Testis (tissue), 3 donors: ENCODE results near the gene CCSER1. TPM values are rescaled to one million over a fixed set of nuclear protein-coding genes. Genes with fewer than 3 reads are reported as not detected.

Source experiments
- DNase-seq: peaks from one replicate; pipeline ENCODE4 v3.0.0-alpha.2; 2019
- H3K27ac ChIP-seq, 2 donors: fragments of 200-600 bp; sonication (generic); one replicate each; pipeline ENCODE4 v1.5.1; 2019
- H3K27me3 ChIP-seq: fragments of 200-600 bp; sonication (generic); one replicate; pipeline ENCODE4 v1.5.1; 2019
- H3K36me3 ChIP-seq: fragments of 200-600 bp; sonication (generic); one replicate; pipeline ENCODE4 v1.5.1; 2017; ENCODE audit warnings: low read depth; ENCODE audit errors: missing control alignments
- H3K4me1 ChIP-seq: fragments of 200-600 bp; sonication (generic); one replicate; pipeline ENCODE4 v1.5.1; 2019
- H3K4me3 ChIP-seq, 2 donors: fragments of 200-600 bp; sonication (generic); one replicate each; pipeline ENCODE4 v1.5.1; 2017 to 2019
- H3K9me3 ChIP-seq: fragments of 200-600 bp; sonication (generic); one replicate; pipeline ENCODE4 v1.5.1; 2017
- CTCF ChIP-seq, 3 experiments: fragments of 450-650 bp in 2 of 3; fragments of 200-600 bp in 1 of 3; sonication (generic) in 1 of 3; IDR thresholded peaks; one replicate each; pipeline ENCODE4 v1.5.1; 2016 to 2019; ENCODE audit warnings: antibody characterized with exemption in 3 of 3, mild to moderate bottlenecking in 2 of 3, moderate library complexity in 1 of 3
- POLR2A ChIP-seq: fragments of 450-650 bp; IDR thresholded peaks from one replicate; pipeline ENCODE4 v1.6.1; 2017; ENCODE audit warnings: antibody characterized with exemption, mild to moderate bottlenecking, moderate library complexity
- WGBS, 2 donors: methylation state at CpG; one replicate each; pipeline ENCODE4 v1.1.5; 2018; 5-methylcytosine and 5-hydroxymethylcytosine counted together
- intact Hi-C: fragments of 100-400 bp; cut with DNase I; formaldehyde crosslinking; loops from one replicate; pipeline ENCODE4 v1.15.1; 2023; ENCODE audit warnings: low total_unique reads
- polyA plus RNA-seq: library from polyadenylated mRNA; stranded (reverse); fragments of 350-450 nt; fragmentation: Illumina TruSeq; extraction: RNeasy Lipid Tissue Mini Kit (QIAGEN cat#74804); gene quantifications from one replicate; pipeline ENCODE4 v1.2.3, GENCODE V29; 2014; ENCODE audit warnings: low read depth, low replicate concordance; ENCODE audit not compliant: insufficient read depth
- total RNA-seq, 2 donors: library from RNA; depleted of rRNA; stranded (reverse); fragments of >200 nt; gene quantifications; one replicate each; pipeline ENCODE4 v1.2.3, GENCODE V29; 2016

Gene CCSER1
- total and polyA plus RNA-seq, 3 donors from 2014 or later = 20.2 to 105 (median 82.8) TPM

- Histone ChIP-seq H3K9me3 (no peaks in the 10 kb centered on the region), H3K36me3 (no peaks in the 10 kb centered on the region), H3K4me1 (no peaks in the 10 kb centered on the region), H3K27me3 (no peaks in the 10 kb centered on the region), H3K27ac (no peak overlapping the region), H3K4me3 (no peak overlapping the region)
- TF ChIP-seq POLR2A (no peak), CTCF (IDR thresholded peaks at IDR 0.05) (no peak)
- no peak for DNase-seq
- 59 to 69% methylated on average over 1 of the region's 1 CpG for WGBS, 2 donors
- intact Hi-C loops = no loop called here
These were observed 147.0 kb downstream of the CCSER1 start for GRCh38 chr4:90274175-90274574.

DNA sequence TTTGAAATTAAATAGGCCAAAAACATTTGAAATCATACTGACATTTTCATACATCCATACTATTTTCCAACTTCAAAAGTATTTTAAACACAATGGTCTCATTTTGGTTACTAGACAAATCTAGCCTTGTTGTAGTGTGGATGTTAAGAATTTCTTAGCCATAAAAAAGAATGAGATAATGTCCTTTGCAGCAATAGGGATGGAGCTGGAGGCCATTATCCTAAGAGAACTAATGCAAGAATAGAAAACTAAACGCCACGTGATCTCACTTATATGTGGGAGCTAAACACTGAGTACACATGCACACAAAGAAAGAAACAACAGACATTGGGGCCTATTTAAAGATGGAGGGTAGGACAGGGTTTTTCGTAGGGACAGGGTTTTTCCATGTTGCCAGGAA is 153.8 kb downstream of the CCSER1 start:
- intact Hi-C loops = no loop called here
- no peak for DNase-seq
- TF ChIP-seq POLR2A (no peak), CTCF (IDR thresholded peaks at IDR 0.05) (no peak)
- Histone ChIP-seq H3K27ac (no peak overlapping the region), H3K4me3 (no peak overlapping the region), H3K9me3 (no peaks in the 10 kb centered on the region), H3K4me1 (no peaks in the 10 kb centered on the region), H3K27me3 (no peaks in the 10 kb centered on the region), H3K36me3 (no peaks in the 10 kb centered on the region)
- 85% methylated on average over 3 of the region's 3 CpGs for WGBS, 2 donors

DNA sequence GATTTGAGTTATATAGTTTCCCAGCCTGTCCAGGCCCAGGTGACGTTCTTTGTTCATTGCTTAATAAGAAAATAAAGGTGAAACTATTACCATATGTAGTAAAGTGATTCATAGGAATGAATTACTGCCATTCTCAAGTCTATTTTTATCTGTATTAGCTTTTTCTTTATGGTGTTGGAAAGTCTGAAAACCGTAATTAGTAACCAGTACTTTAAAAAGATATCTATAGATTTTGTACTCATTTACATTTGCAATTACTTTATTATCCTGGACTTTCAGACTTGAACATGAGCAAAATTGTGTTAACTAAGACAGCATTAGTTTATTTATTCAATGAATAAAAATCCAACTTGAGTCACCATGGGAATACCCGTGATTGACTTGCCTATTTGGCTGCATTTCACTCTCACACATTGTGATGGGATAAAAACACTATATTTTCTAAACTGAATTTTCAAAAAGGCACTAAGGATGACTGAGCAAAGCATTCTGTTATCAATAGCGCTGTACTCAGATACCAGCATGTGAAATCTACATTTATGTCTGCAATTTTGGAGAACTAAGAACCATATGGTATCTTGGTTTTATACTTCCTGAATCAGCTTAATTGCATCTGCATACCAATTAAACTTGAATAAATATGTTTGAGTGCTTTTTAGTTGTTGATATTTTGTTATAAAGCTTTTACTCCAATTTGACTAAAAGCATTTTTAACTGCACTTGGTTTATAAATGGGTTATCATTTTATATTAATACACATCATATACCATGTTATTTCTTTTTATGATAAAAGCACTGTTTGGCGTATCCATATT is 154.6 kb downstream of the CCSER1 start:
- TF ChIP-seq POLR2A (no peak), CTCF (IDR thresholded peaks at IDR 0.05) (no peak)
- DNase-seq = no peak
- Histone ChIP-seq H3K9me3 (no peaks in the 10 kb centered on the region), H3K27ac (no peak overlapping the region), H3K4me1 (no peaks in the 10 kb centered on the region), H3K36me3 (no peaks in the 10 kb centered on the region), H3K4me3 (no peak overlapping the region), H3K27me3 (no peaks in the 10 kb centered on the region)
- WGBS, 2 donors = 72% methylated on average over 5 of the region's 5 CpGs
- intact Hi-C loops = no loop called here

- no peak for TF ChIP-seq POLR2A
- no peak for TF ChIP-seq CTCF (IDR thresholded peaks at IDR 0.05)
- no peak for DNase-seq
- no peak overlapping the region for H3K27ac ChIP-seq
- no peak overlapping the region for H3K4me3 ChIP-seq
- H3K27me3 ChIP-seq = no peaks in the 10 kb centered on the region
- no peaks in the 10 kb centered on the region for H3K4me1 ChIP-seq
- intact Hi-C loops = no loop called here
- WGBS, 2 donors = 84 to 90% methylated on average over 4 of the region's 4 CpGs
- H3K36me3 ChIP-seq = no peaks in the 10 kb centered on the region
- H3K9me3 ChIP-seq = no peaks in the 10 kb centered on the region
These were observed 163.2 kb downstream of the CCSER1 start for GRCh38 chr4:90290345-90290744.

GRCh38 chr4:90292438-90292837 is 165.2 kb downstream of the CCSER1 start:
- intact Hi-C loops = no loop called here
- Histone ChIP-seq H3K27me3 (no peaks in the 10 kb centered on the region), H3K4me1 (no peaks in the 10 kb centered on the region), H3K4me3 (no peak overlapping the region), H3K27ac (no peak overlapping the region), H3K9me3 (no peaks in the 10 kb centered on the region), H3K36me3 (no peaks in the 10 kb centered on the region)
- DNase-seq = no peak
- TF ChIP-seq CTCF (IDR thresholded peaks at IDR 0.05) (no peak), POLR2A (no peak)
